NCI-H82 treated with DMSO at 0.1 percent for 48 hours (cell line): Measurements from ENCODE around the gene PRKCH.
"Not testable (repeated sequence)": the region's sequence is repeated elsewhere in the genome, so short reads cannot be mapped to it uniquely, and the experiment has no call there.

ENCODE experiments used
- DNase-seq: peaks from one replicate; lab custom pipeline; 2025; ENCODE audit not compliant: unreplicated experiment; lab: John Stamatoyannopoulos, UW

Gene PRKCH

DNA sequence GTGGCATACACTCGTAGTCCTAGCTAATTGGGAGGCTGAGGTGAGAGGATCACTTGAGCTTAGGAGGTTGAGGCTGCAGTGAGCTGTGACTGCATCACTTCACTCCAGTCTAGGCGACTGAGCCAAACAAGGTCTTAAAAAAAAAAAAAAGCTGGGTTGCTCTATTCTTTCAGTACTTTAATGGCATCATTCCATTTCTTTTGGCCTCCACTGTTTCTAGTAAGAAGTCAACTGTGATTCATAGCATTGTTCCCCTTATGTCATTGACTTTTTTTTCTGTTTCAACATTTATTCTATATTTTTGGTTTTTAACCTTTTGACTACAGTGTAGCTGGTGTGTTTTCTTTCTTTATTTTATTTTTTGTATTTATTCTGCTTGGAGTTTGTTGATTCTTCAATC, 16.7 kb upstream of the PRKCH start:
- DNase-seq, result no peak

DNA sequence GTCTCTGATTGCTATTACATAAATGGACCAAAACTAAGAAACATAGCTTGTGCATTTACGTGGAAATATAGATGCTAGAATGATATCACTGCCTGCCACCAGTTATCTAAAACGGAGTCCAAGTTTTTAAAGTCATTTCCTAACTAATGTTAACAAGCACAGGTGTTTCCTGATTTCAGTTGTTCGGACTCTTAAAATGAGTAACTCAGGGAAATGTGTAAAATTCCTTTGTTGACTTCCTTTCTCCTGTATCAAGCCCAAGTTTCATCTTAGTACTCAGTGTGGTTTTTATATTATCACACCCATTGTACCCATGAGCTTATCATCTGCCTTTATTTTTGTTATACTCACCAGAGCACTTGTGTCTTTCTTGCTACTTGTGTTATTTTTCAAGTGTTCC, 13.2 kb upstream of the PRKCH start:
- no peak for DNase-seq

- not testable (repeated sequence) for DNase-seq
Measured at GRCh38 chr14:61308701-61309100, 12.7 kb upstream of the PRKCH start.

DNA sequence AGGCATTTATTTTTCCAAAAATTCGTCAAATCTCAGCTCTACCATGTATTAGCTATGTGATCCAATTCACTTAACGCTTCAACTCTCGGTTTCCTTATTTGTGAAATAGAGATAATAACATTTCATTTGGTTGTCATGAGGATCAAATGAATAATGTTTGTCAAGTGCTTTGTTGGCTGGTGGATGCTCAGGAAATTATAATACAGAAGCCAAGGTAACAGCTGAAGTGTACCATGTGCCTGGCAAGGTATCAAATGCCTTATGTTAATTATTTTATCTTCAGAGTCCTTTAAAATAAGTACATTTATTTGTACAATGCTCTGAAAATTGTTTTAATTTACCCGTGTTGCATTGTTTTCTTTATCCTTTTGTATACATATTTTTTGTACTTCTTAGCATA, 6.1 kb upstream of the PRKCH start:
- no peak for DNase-seq

DNA sequence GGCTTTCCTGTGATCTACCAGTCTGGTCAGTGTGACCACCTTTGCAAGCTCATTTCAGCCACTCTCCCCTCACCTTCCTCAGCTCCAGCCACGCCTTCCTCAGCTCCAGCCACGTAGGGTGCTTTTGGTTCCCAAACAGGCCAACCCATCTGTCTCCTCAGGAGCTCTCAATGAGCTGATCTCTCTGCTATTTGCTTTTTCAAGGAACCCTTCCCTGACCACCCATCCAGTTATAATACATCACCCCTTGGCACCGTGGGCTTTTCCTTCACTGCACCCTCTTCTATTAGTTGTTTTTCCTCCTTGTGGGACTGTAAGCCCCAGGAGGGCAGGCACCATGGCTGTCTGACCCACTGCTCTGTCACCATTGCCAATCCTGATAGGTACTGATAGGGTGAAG, 2.3 kb upstream of the PRKCH start:
- no peak for DNase-seq

- DNase-seq, result no peak
Measured at GRCh38 chr14:61319706-61320105, 1.7 kb upstream of the PRKCH start.

DNA sequence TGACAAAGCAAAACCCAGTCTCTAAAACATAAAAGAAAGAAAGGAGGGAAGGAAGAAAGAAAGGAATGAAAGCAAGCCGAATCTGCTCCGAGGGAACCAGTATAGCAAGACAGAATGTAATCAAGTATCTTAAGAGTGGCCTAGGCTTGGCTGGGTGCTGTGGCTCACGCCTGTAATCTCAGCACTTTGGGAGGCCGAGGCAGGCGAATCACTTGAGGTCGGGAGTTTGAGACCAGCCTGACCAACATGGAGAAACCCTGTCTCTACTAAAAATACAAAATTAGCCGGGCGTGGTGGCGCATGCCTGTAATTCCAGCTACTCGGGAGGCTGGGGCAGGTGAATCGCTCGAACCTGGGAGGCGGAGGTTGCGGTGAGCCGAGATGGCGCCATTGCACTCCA, 1.2 kb upstream of the PRKCH start:
- not testable (repeated sequence) for DNase-seq

GRCh38 chr14:61320806-61321384, 484 bp upstream of the PRKCH start:
- no peak for DNase-seq

DNA sequence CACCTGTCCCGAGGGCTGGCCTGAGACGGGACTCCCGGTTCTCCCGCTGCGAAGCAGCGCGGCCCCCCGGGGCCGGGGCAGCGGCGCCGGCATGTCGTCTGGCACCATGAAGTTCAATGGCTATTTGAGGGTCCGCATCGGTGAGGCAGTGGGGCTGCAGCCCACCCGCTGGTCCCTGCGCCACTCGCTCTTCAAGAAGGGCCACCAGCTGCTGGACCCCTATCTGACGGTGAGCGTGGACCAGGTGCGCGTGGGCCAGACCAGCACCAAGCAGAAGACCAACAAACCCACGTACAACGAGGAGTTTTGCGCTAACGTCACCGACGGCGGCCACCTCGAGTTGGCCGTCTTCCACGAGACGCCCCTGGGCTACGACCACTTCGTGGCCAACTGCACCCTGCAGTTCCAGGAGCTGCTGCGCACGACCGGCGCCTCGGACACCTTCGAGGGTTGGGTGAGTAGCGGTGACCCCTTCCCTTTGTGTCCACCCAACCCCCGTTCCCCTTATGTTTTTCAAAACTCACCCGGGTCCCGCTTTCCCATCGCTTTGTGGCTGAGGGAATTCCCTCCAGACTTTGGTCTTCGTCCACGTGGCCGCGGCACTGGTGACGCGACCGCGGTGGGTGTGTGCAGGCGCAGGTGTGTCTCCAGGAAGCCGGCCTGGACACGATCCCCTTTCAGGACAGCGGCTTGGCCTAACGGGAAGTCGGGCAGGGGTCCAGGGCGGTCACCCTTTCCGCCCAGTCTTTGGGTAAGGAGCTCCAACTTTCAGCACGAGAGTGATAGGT, 826 bp downstream of the PRKCH start:
- DNase-seq, result no peak

DNA sequence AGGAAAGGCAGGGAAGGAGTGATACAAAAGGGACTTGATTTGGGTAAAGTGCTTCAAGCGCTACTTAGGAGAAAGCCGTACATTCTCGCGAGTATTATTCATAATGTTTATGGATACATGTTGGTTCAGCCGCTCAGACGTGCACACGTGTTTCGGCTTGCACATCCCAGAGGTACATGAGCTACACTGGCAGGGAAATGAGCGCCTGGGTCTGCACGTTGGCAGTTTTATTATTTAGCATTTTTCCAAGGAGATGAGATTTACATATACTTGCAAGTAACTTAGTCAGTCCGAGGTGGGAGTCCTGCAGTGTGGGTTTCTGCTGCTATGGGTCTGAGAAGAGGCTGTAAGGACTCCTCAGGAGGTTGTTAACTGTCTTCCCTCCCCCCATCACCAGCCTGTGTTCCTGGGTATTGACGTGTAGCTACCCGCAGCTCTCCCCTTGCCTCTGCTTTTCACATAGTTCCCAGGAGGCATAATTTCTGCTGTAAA, 1.5 kb downstream of the PRKCH start:
- no peak for DNase-seq

DNA sequence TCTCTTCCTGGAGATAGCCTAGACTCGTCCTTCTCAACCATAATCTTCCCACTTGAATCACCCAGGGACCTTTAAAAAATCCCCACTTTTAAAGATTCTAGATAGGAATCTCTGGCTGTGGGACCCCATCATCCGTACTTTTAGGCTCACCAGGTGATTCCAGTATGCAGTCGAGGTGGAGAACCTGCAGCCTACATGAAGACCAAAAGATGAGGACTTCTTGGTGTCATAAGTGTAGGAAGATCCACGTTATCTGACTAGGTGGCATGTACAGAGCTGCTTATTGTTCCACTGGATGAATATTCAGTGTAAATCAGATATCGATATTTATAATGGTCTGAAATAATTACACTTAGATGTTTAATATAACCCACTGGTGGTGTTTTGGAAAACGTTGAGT, 2.6 kb downstream of the PRKCH start:
- DNase-seq, result no peak

DNA sequence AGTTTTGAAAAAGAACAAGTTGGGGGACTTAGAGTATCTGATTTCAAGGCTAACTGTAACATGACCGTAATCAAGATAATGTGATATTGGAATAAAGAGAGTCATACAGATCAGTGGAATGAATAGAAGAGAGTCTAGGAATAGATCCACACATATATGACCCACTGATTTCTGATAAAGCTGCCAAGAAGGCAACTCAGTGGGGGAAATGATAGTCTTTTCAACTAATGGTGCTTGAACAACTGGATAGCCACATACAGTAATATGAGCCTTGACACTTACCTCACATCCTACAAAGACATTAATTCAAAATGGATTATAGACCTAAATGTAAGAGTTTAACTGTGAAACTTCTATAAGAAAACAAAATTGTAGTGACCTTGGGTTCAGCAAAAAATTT, 3.8 kb downstream of the PRKCH start:
- DNase-seq, result no peak

GRCh38 chr14:61326146-61326545, 4.8 kb downstream of the PRKCH start:
- no peak for DNase-seq

- DNase-seq, result no peak
Measured at GRCh38 chr14:61326847-61327246, 5.5 kb downstream of the PRKCH start.

- no peak for DNase-seq
Measured at GRCh38 chr14:61328626-61329262, 7.4 kb downstream of the PRKCH start.

- no peak for DNase-seq
Measured at GRCh38 chr14:61329478-61330051, 8.2 kb downstream of the PRKCH start.

DNA sequence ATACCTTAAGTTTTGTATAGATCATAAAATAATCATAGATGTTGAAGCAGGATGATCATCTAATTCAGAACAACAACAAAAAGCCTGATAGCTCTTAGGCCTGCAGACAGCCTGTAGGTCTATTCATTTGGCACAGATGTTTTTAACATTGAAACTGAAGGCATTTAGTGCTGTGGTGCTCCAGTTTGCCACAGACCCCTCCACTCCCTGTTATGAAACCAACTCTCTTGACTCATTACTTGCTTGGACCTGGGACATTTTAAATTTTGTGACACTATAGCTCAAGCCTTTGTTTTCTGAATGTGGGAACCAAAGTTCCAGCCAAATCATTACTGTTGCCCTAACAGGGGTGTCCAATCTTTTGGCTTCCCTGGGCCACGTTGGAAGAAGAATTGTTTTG, 9.1 kb downstream of the PRKCH start:
- DNase-seq, result no peak

- no peak for DNase-seq
Measured at GRCh38 chr14:61331992-61332657, 10.7 kb downstream of the PRKCH start.

DNA sequence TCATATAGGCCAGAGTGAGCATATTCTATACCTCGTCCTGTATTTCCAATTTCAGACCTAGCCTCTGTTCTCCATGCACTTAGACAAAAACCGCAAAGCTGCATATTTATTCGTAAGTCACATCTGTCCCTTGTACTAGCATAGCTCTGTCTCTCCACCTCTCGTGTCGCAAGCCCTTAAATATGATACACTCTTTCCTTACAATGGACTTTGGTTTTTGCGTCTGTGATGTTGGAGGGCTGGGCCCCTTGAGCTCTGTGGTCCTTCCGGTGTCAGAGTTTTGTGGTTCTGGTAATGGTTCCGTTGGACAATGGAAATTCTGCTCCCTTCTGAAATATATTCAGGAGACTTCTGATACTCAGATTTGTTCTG, 11.3 kb downstream of the PRKCH start:
- DNase-seq, result no peak

DNA sequence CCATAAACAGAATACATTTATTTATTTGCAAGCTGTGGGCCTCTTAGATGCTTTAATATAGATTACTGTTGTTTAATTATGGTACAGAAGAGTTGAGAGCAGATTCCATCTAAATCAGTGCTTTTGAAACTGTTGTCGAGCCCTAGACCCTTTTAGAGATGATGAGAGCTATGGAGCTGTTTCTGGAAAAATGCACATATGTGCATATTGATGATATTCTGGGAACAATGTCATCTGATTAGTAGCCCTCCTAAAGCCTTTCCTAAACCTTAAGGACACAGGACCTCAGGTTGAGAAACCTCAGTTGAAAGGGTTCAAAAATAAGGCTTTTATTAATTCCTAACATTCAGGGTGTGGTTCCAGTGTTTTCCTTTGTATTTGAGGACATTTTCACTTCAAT, 11.7 kb downstream of the PRKCH start:
- no peak for DNase-seq

GRCh38 chr14:61334197-61334701, 12.9 kb downstream of the PRKCH start:
- no peak for DNase-seq
